HUES6 (cell line): ENCODE results near the gene TSPAN9.

ENCODE experiments used
- H3K27ac ChIP-seq: 2 replicates; pipeline ENCODE4 v1.7.0; 2013; ENCODE audit warnings: low read depth, mild to moderate bottlenecking, low read length, inconsistent platforms
- H3K27me3 ChIP-seq: 2 replicates; pipeline ENCODE4 v1.6.1; 2013; ENCODE audit warnings: low read length; ENCODE audit not compliant: control insufficient read depth, insufficient read depth
- H3K36me3 ChIP-seq: 2 replicates; pipeline ENCODE4 v1.6.1; 2013; ENCODE audit warnings: low read length; ENCODE audit not compliant: control insufficient read depth, insufficient read depth
- H3K4me1 ChIP-seq: 2 replicates; pipeline ENCODE4 v1.6.1; 2013; ENCODE audit warnings: low read length; ENCODE audit not compliant: control insufficient read depth, insufficient read depth
- H3K4me3 ChIP-seq: 2 replicates; pipeline ENCODE4 v1.5.1; 2013; ENCODE audit warnings: low read depth, low read length
- H3K9ac ChIP-seq: one replicate; pipeline ENCODE4 v1.6.1; 2013; ENCODE audit warnings: mild to moderate bottlenecking, low read length
- H3K9me3 ChIP-seq: 2 replicates; pipeline ENCODE4 v1.6.1; 2013; ENCODE audit warnings: low read depth, low read length; ENCODE audit not compliant: control insufficient read depth, insufficient read depth

TSPAN9 gene

GRCh38 chr12:3281588-3282383 is 204.6 kb downstream of the TSPAN9 start:
- no peaks in the 10 kb centered on the region for H3K27me3 ChIP-seq
- no peaks in the 10 kb centered on the region for H3K36me3 ChIP-seq
- no peak overlapping the region for H3K27ac ChIP-seq
- H3K4me3 ChIP-seq: no peak overlapping the region
- H3K9ac ChIP-seq: no peak overlapping the region
- H3K9me3 ChIP-seq: no peaks in the 10 kb centered on the region
- no peaks in the 10 kb centered on the region; the same call in 1 of the 2 replicates for H3K4me1 ChIP-seq

- no peak overlapping the region for H3K9ac ChIP-seq
- no peaks in the 10 kb centered on the region for H3K27me3 ChIP-seq
- no peaks in the 10 kb centered on the region for H3K9me3 ChIP-seq
- H3K27ac ChIP-seq: no peak overlapping the region
- H3K36me3 ChIP-seq: no peaks in the 10 kb centered on the region
- H3K4me1 ChIP-seq: no peaks in the 10 kb centered on the region; the same call in 1 of the 2 replicates
- H3K4me3 ChIP-seq: no peak overlapping the region
Measured at GRCh38 chr12:3282384-3282670, 205.1 kb downstream of the TSPAN9 start.

- Histone ChIP-seq H3K4me1 (no peaks in the 10 kb centered on the region; the same call in 1 of the 2 replicates), H3K4me3 (no peak overlapping the region), H3K27ac (no peak overlapping the region), H3K9me3 (no peaks in the 10 kb centered on the region), H3K36me3 (no peaks in the 10 kb centered on the region), H3K27me3 (no peaks in the 10 kb centered on the region), H3K9ac (no peak overlapping the region)
Measured at GRCh38 chr12:3283137-3283680, 206.0 kb downstream of the TSPAN9 start.

- H3K4me3 ChIP-seq: no peak overlapping the region
- no peak overlapping the region for H3K9ac ChIP-seq
- no peaks in the 10 kb centered on the region for H3K9me3 ChIP-seq
- no peaks in the 10 kb centered on the region for H3K36me3 ChIP-seq
- H3K4me1 ChIP-seq: no peaks in the 10 kb centered on the region; the same call in 1 of the 2 replicates
- no peaks in the 10 kb centered on the region for H3K27me3 ChIP-seq
- no peak overlapping the region for H3K27ac ChIP-seq
Measured at GRCh38 chr12:3284405-3284804, 207.2 kb downstream of the TSPAN9 start.

GRCh38 chr12:3285570-3285969 is 208.4 kb downstream of the TSPAN9 start:
- Histone ChIP-seq H3K9me3 (no peaks in the 10 kb centered on the region), H3K27ac (no peak overlapping the region), H3K4me3 (no peak overlapping the region), H3K9ac (no peak overlapping the region), H3K36me3 (no peaks in the 10 kb centered on the region), H3K27me3 (no peaks in the 10 kb centered on the region), H3K4me1 (no peaks in the 10 kb centered on the region; the same call in 1 of the 2 replicates)

- H3K27me3 ChIP-seq: no peaks in the 10 kb centered on the region
- no peak overlapping the region for H3K9ac ChIP-seq
- H3K4me1 ChIP-seq: no peaks in the 10 kb centered on the region
- H3K9me3 ChIP-seq: no peaks in the 10 kb centered on the region
- H3K4me3 ChIP-seq: no peak overlapping the region
- H3K36me3 ChIP-seq: no peaks in the 10 kb centered on the region
- H3K27ac ChIP-seq: no peak overlapping the region
Measured at GRCh38 chr12:3288690-3289089, 211.5 kb downstream of the TSPAN9 start.

GRCh38 chr12:3289702-3290101 is 212.5 kb downstream of the TSPAN9 start:
- no peaks in the 10 kb centered on the region for H3K27me3 ChIP-seq
- H3K9me3 ChIP-seq: no peaks in the 10 kb centered on the region

GRCh38 chr12:3291939-3292338 is 214.8 kb downstream of the TSPAN9 start:
- no peak overlapping the region for H3K4me3 ChIP-seq
- no peak overlapping the region for H3K9ac ChIP-seq
- H3K27ac ChIP-seq: no peak overlapping the region
- no peaks in the 10 kb centered on the region for H3K4me1 ChIP-seq
- no peaks in the 10 kb centered on the region for H3K9me3 ChIP-seq
- no peaks in the 10 kb centered on the region for H3K27me3 ChIP-seq
- no peaks in the 10 kb centered on the region for H3K36me3 ChIP-seq

More at GRCh38 chr12:3289702-3290101, 212.5 kb downstream of the TSPAN9 start:
- no peaks in the 10 kb centered on the region for H3K36me3 ChIP-seq
- no peaks in the 10 kb centered on the region for H3K4me1 ChIP-seq
- no peak overlapping the region for H3K9ac ChIP-seq
- H3K4me3 ChIP-seq: no peak overlapping the region
- H3K27ac ChIP-seq: no peak overlapping the region

GRCh38 chr12:3292677-3293412 is 215.7 kb downstream of the TSPAN9 start:
- Histone ChIP-seq H3K4me3 (no peak overlapping the region), H3K27me3 (no peaks in the 10 kb centered on the region), H3K4me1 (no peaks in the 10 kb centered on the region), H3K9ac (no peak overlapping the region), H3K27ac (no peak overlapping the region), H3K36me3 (no peaks in the 10 kb centered on the region), H3K9me3 (no peaks in the 10 kb centered on the region)

- Histone ChIP-seq H3K9ac (no peak overlapping the region), H3K4me1 (no peaks in the 10 kb centered on the region), H3K36me3 (no peaks in the 10 kb centered on the region), H3K4me3 (no peak overlapping the region), H3K9me3 (no peaks in the 10 kb centered on the region), H3K27ac (no peak overlapping the region), H3K27me3 (no peaks in the 10 kb centered on the region; the same call in 1 of the 2 replicates)
Measured at GRCh38 chr12:3293446-3294161, 216.4 kb downstream of the TSPAN9 start.
